OCI-M1 (cell line): Measurements from ENCODE around the gene DIAPH2.
A peak's percentile ranks its signal among the peaks of the same experiment; 100 is the strongest.

Experiments
- DNase-seq: peaks from one replicate; lab custom pipeline; 2025; lab: John Stamatoyannopoulos, UW

Gene DIAPH2

GRCh38 chrX:97175147-97175546 is 490.5 kb downstream of the DIAPH2 start:
- peak; percentile 44 for DNase-seq

GRCh38 chrX:97189668-97190067 is 505.0 kb downstream of the DIAPH2 start:
- no peak for DNase-seq

- DNase-seq: no peak
Measured at GRCh38 chrX:97199501-97199900, 514.9 kb downstream of the DIAPH2 start.

GRCh38 chrX:97200454-97200853 is 515.8 kb downstream of the DIAPH2 start:
- DNase-seq: peak; percentile 64

GRCh38 chrX:97210501-97210900 is 525.9 kb downstream of the DIAPH2 start:
- no peak for DNase-seq

- DNase-seq: no peak
Measured at GRCh38 chrX:97211070-97211469, 526.4 kb downstream of the DIAPH2 start.

GRCh38 chrX:97215186-97215585 is 530.5 kb downstream of the DIAPH2 start:
- no peak for DNase-seq

- no peak for DNase-seq
Measured at GRCh38 chrX:97224148-97224547, 539.5 kb downstream of the DIAPH2 start.

GRCh38 chrX:97229318-97229717 is 544.7 kb downstream of the DIAPH2 start:
- no peak for DNase-seq

- no peak for DNase-seq
Measured at GRCh38 chrX:97230948-97231347, 546.3 kb downstream of the DIAPH2 start.

GRCh38 chrX:97234471-97235081 is 549.9 kb downstream of the DIAPH2 start:
- DNase-seq: peak; percentile 79

GRCh38 chrX:97238632-97239031 is 554.0 kb downstream of the DIAPH2 start:
- no peak for DNase-seq

GRCh38 chrX:97252111-97252510 is 567.5 kb downstream of the DIAPH2 start:
- DNase-seq: no peak

- DNase-seq: no peak
Measured at GRCh38 chrX:97260679-97261078, 576.0 kb downstream of the DIAPH2 start.

GRCh38 chrX:97266406-97267121 is 581.9 kb downstream of the DIAPH2 start:
- no peak for DNase-seq

- no peak for DNase-seq
Measured at GRCh38 chrX:97267396-97268181, 582.9 kb downstream of the DIAPH2 start.

GRCh38 chrX:97268182-97268680 is 583.6 kb downstream of the DIAPH2 start:
- DNase-seq: no peak

GRCh38 chrX:97284531-97284930 is 599.9 kb downstream of the DIAPH2 start:
- DNase-seq: no peak

GRCh38 chrX:97290199-97290598 is 605.6 kb downstream of the DIAPH2 start:
- peak; percentile 13 for DNase-seq

- no peak for DNase-seq
Measured at GRCh38 chrX:97294041-97294440, 609.4 kb downstream of the DIAPH2 start.

- DNase-seq: no peak
Measured at GRCh38 chrX:97295954-97296353, 611.3 kb downstream of the DIAPH2 start.

- no peak for DNase-seq
Measured at GRCh38 chrX:97306771-97307470, 622.3 kb downstream of the DIAPH2 start.
